DND-41 (cell line): ENCODE measurements around the gene CFAP20DC.

Experiments used
- EZH2 ChIP-seq: IDR thresholded peaks from 3 replicates; pipeline ENCODE4 v1.6.1; 2012; ENCODE audit warnings: borderline replicate concordance, low read depth, mild to moderate bottlenecking, moderate library complexity, low read length, inconsistent platforms; ENCODE audit not compliant: severe bottlenecking
- TF ChIP-seq, protein P1 (sequence below): IDR thresholded peaks from 2 replicates; pipeline ENCODE4 v1.5.1; 2012; ENCODE audit warnings: borderline replicate concordance, low read length, moderate library complexity, mild to moderate bottlenecking; ENCODE audit not compliant: poor library complexity, severe bottlenecking; ENCODE audit errors: extremely low read depth

DNA sequence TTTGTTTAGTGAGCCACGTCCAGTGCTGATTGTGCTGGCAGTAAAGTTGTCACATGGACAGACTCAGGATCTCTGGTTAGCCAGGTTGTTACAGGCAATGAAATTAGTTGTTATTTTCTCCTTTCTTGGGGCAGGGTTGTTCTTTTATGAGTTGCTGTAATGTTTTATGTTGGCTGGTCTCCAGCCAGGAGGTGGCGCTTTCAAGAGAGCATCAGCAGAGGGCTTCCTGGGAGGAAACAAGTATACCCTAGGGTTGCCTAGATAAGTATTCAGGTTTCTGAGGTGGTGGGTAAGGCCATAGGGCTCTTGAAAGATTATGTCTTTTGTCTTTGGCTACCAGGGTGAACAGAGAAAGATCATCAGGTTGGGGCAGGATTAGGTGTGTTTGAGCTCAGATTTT lies 14.5 kb upstream of the CFAP20DC start:
- TF ChIP-seq, protein P1, sequence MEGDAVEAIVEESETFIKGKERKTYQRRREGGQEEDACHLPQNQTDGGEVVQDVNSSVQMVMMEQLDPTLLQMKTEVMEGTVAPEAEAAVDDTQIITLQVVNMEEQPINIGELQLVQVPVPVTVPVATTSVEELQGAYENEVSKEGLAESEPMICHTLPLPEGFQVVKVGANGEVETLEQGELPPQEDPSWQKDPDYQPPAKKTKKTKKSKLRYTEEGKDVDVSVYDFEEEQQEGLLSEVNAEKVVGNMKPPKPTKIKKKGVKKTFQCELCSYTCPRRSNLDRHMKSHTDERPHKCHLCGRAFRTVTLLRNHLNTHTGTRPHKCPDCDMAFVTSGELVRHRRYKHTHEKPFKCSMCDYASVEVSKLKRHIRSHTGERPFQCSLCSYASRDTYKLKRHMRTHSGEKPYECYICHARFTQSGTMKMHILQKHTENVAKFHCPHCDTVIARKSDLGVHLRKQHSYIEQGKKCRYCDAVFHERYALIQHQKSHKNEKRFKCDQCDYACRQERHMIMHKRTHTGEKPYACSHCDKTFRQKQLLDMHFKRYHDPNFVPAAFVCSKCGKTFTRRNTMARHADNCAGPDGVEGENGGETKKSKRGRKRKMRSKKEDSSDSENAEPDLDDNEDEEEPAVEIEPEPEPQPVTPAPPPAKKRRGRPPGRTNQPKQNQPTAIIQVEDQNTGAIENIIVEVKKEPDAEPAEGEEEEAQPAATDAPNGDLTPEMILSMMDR, result peak; percentile 16
- TF ChIP-seq EZH2, result no peak
